ENCODE measurements around the gene EIF4G3. TPM values are rescaled to one million over a fixed set of nuclear protein-coding genes. Genes with fewer than 3 reads are reported as not detected.

EIF4G3 gene
- total RNA-seq, 1 donor from 2014 or later, result 38.4 TPM

DNA sequence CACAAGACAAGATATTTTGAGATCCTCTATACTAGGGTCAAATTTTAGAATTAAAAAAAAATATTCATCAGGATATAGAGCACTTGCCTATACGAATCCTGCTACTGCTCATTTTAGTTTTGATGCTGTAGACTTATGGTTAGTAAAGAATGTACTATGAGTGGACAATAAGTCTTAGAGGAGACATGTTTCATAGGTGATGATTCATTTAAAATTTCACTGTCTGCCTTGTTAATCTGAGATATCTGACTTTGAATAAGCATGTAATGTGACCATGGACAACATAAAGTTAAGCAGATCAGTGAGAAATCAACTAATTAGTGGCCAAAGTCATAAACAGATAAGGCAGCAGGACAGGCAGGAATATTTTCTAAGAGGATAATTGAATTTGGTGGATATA, 282.8 kb downstream of the EIF4G3 start:
- no peak overlapping the region for H3K4me3 ChIP-seq (ENCODE audit: low read depth, low read length)
- DNase-seq (ENCODE audit: low read depth), result no peak
- TF ChIP-seq, protein P1, sequence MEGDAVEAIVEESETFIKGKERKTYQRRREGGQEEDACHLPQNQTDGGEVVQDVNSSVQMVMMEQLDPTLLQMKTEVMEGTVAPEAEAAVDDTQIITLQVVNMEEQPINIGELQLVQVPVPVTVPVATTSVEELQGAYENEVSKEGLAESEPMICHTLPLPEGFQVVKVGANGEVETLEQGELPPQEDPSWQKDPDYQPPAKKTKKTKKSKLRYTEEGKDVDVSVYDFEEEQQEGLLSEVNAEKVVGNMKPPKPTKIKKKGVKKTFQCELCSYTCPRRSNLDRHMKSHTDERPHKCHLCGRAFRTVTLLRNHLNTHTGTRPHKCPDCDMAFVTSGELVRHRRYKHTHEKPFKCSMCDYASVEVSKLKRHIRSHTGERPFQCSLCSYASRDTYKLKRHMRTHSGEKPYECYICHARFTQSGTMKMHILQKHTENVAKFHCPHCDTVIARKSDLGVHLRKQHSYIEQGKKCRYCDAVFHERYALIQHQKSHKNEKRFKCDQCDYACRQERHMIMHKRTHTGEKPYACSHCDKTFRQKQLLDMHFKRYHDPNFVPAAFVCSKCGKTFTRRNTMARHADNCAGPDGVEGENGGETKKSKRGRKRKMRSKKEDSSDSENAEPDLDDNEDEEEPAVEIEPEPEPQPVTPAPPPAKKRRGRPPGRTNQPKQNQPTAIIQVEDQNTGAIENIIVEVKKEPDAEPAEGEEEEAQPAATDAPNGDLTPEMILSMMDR (IDR thresholded peaks at IDR 0.05; ENCODE audit: insufficient read depth, low read length, poor library complexity, severe bottlenecking), result no peak

DNA sequence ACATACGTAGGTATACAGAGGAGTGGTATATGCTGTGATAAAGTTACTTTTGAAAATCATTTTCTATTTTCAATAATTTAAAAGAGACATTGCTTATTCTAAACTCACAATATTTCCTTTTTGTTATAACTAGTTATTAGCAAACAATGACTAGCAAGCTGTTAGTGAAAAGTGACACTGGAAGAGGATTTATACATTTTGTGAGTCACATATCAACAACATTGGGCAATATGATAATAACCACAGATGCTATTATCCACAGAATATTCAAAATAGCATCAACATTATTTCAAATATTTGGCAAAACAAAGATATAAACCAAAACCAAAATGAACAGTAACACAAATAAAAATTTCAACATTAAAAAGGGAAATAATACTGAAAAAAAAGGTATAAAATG, 285.6 kb downstream of the EIF4G3 start:
- Histone ChIP-seq H3K4me3 (ENCODE audit: low read depth, low read length) (no peak overlapping the region), H3K36me3 (ENCODE audit: control insufficient read depth, insufficient read depth, low read length) (peaks cover 3% of the 10 kb centered on the region), H3K27me3 (ENCODE audit: control insufficient read depth, insufficient read depth, low read length) (no peaks in the 10 kb centered on the region)
- TF ChIP-seq, protein P1 (IDR thresholded peaks at IDR 0.05; ENCODE audit: insufficient read depth, low read length, poor library complexity, severe bottlenecking), result no peak
- DNase-seq (ENCODE audit: low read depth), result no peak

More for the DNA sequence above, 282.8 kb downstream of the EIF4G3 start:
- Histone ChIP-seq H3K27me3 (ENCODE audit: control insufficient read depth, insufficient read depth, low read length) (no peaks in the 10 kb centered on the region), H3K36me3 (ENCODE audit: control insufficient read depth, insufficient read depth, low read length) (peaks cover 3% of the 10 kb centered on the region)

DNA sequence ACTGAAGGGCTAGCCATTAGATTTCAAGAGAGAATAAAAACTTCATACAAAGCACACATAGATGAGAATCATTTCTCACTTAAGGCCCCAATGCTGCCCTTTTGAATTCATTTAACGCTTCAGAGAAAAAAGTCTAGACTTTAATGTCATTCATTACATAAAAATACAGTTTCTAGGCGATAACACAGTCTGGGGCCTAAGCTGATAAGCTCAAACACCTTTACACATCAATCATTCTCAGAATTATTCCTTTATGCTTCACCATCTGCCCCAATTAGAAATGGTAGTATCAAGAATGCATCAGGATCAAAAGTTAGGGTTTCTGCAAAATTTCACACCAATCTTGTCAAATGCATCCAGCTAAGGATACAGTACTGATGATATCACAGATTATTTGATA, 289.5 kb downstream of the EIF4G3 start:
- no peak for DNase-seq (ENCODE audit: low read depth)
- no peaks in the 10 kb centered on the region for H3K36me3 ChIP-seq (ENCODE audit: control insufficient read depth, insufficient read depth, low read length)
- TF ChIP-seq, protein P1 (IDR thresholded peaks at IDR 0.05; ENCODE audit: insufficient read depth, low read length, poor library complexity, severe bottlenecking), result no peak

DNA sequence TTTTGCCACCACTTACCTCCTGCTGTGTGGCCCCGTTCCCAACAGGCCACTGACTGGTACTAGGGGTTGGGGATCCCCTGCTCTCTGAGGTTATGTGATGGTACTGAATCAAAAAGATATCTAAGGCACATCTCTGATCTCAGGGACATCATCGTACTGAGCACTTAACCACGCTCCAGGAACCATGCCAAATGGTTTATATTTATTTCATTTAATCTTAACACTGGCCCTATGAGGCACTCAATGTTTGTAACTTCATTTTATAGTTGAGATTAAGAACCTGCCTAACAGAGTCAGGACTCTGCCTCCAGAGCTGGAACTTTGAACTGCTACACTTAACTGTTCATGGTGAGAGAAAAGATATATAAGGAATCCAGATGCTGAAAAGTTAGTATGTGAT, 291.6 kb downstream of the EIF4G3 start:
- no peaks in the 10 kb centered on the region for H3K36me3 ChIP-seq (ENCODE audit: control insufficient read depth, insufficient read depth, low read length)
- TF ChIP-seq, protein P1 (IDR thresholded peaks at IDR 0.05; ENCODE audit: insufficient read depth, low read length, poor library complexity, severe bottlenecking), result no peak
- no peak for DNase-seq (ENCODE audit: low read depth)
- no peaks in the 10 kb centered on the region for H3K27me3 ChIP-seq (ENCODE audit: control insufficient read depth, insufficient read depth, low read length)
- H3K4me3 ChIP-seq (ENCODE audit: low read depth, low read length), result no peak overlapping the region

More for the DNA sequence above, 289.5 kb downstream of the EIF4G3 start:
- no peaks in the 10 kb centered on the region for H3K27me3 ChIP-seq (ENCODE audit: control insufficient read depth, insufficient read depth, low read length)
- no peak overlapping the region for H3K4me3 ChIP-seq (ENCODE audit: low read depth, low read length)

DNA sequence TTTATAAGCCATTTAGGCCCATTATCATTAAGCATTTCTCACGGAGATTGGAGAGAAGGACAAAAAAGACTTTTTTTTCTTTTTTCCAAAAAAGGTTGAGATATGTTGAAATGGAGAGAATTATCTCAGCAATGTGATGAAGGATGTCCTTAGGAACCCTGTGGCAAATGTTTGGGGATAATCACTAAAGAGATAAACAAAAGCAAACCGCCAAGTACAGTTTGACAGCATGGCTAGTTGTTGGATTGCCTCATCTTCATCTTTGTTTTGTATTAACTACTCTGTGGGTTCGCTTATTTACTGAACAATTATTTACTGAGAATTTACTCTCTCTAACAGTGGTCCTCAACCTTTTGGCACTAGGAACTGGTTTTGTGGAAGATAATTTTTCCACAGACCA, 292.2 kb downstream of the EIF4G3 start:
- Histone ChIP-seq H3K27me3 (ENCODE audit: control insufficient read depth, insufficient read depth, low read length) (no peaks in the 10 kb centered on the region), H3K36me3 (ENCODE audit: control insufficient read depth, insufficient read depth, low read length) (no peaks in the 10 kb centered on the region), H3K4me3 (ENCODE audit: low read depth, low read length) (no peak overlapping the region)
- TF ChIP-seq, protein P1 (IDR thresholded peaks at IDR 0.05; ENCODE audit: insufficient read depth, low read length, poor library complexity, severe bottlenecking), result no peak
- DNase-seq (ENCODE audit: low read depth), result no peak

DNA sequence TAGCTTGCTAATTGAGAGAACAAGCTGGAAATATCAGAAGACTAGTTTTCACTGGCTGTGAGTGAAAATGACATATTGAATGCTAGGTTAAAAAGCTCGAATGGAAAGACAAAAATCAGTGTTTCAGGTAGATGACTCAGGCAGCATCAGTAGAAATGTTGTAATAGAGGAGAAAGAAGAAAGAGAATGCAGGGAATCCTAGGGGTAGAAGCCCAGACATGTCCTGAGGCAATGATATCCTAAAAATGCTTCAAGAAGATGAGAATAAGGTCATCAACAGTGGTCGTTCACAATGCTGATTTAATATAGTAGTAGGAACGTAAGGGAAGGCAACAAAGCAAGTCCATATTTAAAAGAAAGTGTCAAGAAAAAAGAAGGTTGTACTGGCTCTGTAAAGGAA, 292.9 kb downstream of the EIF4G3 start:
- no peak for DNase-seq (ENCODE audit: low read depth)
- no peaks in the 10 kb centered on the region for H3K36me3 ChIP-seq (ENCODE audit: control insufficient read depth, insufficient read depth, low read length)
- TF ChIP-seq, protein P1 (IDR thresholded peaks at IDR 0.05; ENCODE audit: insufficient read depth, low read length, poor library complexity, severe bottlenecking), result no peak
- no peaks in the 10 kb centered on the region for H3K27me3 ChIP-seq (ENCODE audit: control insufficient read depth, insufficient read depth, low read length)
- no peak overlapping the region for H3K4me3 ChIP-seq (ENCODE audit: low read depth, low read length)
